Stomach smooth muscle (tissue), 2 donors: Measurements from ENCODE around the gene CPNE4.

Experiments
- H3K27ac ChIP-seq: one replicate; pipeline ENCODE4 v1.7.0; 2013; ENCODE audit warnings: mild to moderate bottlenecking, low read length, inconsistent platforms
- H3K27me3 ChIP-seq, 2 donors: one replicate each; pipeline ENCODE4 v1.7.0; 2013; ENCODE audit warnings: low read length in 2 of 2; ENCODE audit not compliant: insufficient read depth in 2 of 2, control insufficient read depth in 1 of 2
- H3K36me3 ChIP-seq, 2 donors: one replicate each; pipeline ENCODE4 v1.7.0; 2013; ENCODE audit warnings: low read length in 2 of 2; ENCODE audit not compliant: control insufficient read depth in 2 of 2, insufficient read depth in 2 of 2
- H3K4me1 ChIP-seq: one replicate; pipeline ENCODE4 v1.7.0; 2013; ENCODE audit warnings: low read length; ENCODE audit not compliant: control insufficient read depth, insufficient read depth
- H3K4me3 ChIP-seq, 2 donors: one replicate each; pipeline ENCODE4 v1.7.0; 2013; ENCODE audit warnings: low read length in 2 of 2
- H3K9ac ChIP-seq, 2 donors: one replicate each; pipeline ENCODE4 v1.7.0; 2013; ENCODE audit warnings: low read length in 2 of 2, mild to moderate bottlenecking in 1 of 2
- H3K9me3 ChIP-seq, 2 donors: one replicate each; pipeline ENCODE4 v1.7.0; 2013; ENCODE audit warnings: low read length in 2 of 2; ENCODE audit not compliant: control insufficient read depth in 2 of 2
- donor health status: healthy.
- donor health status: Pancreatic carcinoma.

The CPNE4 gene

GRCh38 chr3:131484496-131485111 is 550.2 kb downstream of the CPNE4 start:
- Histone ChIP-seq H3K36me3 (peaks cover 13 to 19% of the 10 kb centered on the region in 2 donors), H3K9ac (no peak overlapping the region), H3K27ac (no peak overlapping the region), H3K4me1 (no peaks in the 10 kb centered on the region), H3K4me3 (no peak overlapping the region), H3K27me3 (no peaks in the 10 kb centered on the region), H3K9me3 (no peaks in the 10 kb centered on the region)
